GM18508 (cell line): ENCODE results near the gene HEYL.

ENCODE experiments used
- ATAC-seq: cut with Tn5 transposase; IDR thresholded peaks from one replicate; pipeline ENCODE4 v1.9.1; 2021; ENCODE audit warnings: moderate number of reproducible peaks; ENCODE audit not compliant: insufficient read depth, unreplicated experiment

Gene HEYL

DNA sequence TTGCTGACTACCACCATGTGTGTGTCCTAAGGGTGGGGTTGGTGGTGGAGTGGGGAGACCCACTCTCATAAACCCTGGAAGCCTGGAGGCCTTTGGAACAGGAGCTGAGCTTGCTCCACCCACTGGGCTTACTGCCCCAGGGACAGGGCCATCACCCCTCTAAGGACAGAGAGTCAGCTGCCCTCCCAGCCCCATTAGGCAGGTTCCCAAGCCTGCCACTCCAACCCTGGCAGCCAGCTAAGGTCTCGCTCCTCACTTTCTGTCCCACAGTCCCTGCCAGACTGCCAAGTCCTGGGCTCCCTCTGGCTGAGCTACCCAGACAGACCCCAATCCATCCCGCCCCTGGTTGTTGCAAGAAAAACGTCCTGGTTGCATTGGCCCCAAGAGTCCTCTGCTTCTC is 28.7 kb upstream of the HEYL start:
- no peak for ATAC-seq

GRCh38 chr1:39666772-39667171 is 27.3 kb upstream of the HEYL start:
- peak; percentile 72 for ATAC-seq

GRCh38 chr1:39663559-39663958 is 24.1 kb upstream of the HEYL start:
- ATAC-seq, result no peak

GRCh38 chr1:39662861-39663260 is 23.4 kb upstream of the HEYL start:
- ATAC-seq, result no peak

DNA sequence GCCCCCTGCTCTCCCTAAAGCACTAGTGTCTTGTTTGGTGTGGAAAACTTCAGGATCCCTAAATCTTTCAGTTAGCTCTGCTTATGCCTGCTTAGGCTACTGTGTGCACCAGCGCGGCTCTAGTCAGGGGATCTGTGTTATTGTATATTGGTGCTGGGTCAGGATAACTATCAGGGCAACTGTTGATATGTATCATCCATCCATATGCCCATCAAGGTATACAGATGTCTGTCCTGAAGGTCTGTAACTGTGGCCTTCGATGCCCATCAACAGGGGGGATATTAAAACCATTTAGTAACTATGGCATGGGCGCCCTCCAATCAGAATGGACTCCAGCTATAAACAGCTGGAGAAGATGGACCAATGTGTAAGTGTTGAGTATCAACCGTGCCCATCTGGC is 20.1 kb upstream of the HEYL start:
- no peak for ATAC-seq

DNA sequence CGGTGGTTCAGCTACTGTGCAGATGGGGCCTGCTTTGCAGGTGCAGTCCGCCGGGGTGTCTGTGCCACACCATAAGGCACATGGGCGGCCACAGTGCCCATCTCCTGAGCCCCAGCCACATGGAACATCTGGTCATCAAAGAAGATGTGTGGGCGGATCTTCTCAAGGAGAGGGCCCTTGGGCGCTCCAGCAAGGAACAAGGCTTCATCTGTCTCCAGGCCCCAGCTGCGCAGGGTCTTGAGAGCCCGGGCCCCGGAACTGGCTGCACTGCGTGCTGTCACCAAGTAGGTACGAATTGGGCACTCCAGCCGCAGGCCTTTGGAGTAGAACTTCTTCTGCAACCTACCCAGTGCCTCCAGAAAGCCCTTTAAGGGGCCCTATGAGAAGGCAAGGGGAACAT is 19.7 kb upstream of the HEYL start:
- no peak for ATAC-seq

- ATAC-seq, result no peak
Measured at GRCh38 chr1:39657923-39658485, 18.6 kb upstream of the HEYL start.

DNA sequence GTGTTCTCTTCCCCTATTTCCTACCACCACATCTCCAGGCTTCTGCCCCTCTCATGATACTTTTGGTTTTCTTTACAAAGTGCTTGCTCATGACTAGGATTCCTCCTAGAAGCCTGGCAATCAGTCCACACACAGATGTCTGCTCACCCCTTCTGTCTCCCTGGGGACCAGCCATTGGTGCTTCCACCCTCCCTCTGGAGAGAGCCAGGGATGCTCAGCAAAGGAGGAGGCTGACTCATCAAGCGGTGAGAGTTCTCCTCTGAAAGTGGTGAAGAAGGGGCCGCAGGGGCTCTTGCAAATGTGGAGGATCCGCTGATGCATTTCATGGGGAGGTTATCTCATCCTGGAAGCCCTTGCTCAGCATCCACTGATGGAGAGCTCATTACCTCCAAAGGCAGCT is 18.0 kb upstream of the HEYL start:
- no peak for ATAC-seq

DNA sequence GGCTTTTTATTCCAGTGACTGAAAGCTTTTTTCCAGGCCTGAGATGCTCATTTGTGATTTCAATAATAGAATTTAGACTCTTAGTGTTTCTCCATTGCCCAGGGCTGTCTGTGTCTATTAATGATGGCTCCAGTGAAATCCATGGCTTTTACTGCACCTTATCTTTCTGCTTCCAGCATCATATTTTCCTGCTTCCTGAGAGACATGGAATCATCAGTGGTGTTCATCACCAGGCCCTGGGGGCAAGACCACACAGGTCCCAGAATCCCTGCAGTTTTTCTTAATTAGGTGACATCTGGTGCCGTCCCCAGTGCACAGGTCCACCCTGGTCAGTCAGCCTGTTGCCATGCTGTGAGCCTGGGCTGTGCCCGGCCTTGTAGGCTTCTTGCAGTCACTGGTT is 16.9 kb upstream of the HEYL start:
- ATAC-seq, result no peak

GRCh38 chr1:39655578-39656268 is 16.3 kb upstream of the HEYL start:
- ATAC-seq, result no peak

DNA sequence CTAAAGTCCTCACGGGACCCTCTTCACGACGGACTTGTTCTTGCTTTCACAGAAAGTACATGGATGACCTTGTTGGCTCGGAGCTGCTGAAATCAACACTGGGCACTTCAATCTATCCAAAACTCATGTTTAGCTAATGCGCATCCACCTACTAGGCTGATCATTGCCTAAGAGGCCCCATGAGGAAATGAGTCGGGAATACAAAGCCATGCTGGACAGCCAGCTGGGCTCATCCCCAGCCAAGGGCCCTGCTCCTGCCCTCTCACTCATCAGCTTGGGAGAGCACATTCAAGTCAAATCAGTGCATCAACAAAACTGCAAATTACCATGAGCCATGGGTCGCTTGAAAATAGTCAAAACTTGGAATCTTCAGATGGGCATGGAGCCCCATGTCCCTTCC is 14.8 kb upstream of the HEYL start:
- no peak for ATAC-seq

DNA sequence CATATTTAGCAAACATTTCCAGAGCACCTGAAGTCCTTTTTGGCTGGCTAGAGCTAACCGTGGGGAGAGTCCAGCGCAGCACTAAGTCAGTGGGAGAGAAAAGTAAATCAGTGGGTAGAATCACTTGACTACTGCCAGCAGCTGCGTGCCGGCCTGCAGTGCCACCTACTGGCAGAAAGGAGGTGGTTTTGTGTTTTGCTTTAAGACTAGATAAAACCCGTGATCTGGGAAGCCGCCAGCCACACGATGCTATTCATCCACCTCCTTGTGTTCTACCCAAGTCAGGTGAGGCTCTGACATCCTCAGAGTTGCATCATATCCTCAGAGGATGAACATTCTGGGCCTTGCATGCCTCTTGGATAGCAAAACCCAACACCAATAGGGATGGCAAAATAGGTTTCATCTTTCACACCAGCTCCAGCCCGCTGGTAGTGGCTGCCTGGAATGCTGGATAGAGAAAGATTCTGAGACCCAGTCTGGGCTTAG is 14.1 kb upstream of the HEYL start:
- no peak for ATAC-seq

GRCh38 chr1:39652554-39652953 is 13.1 kb upstream of the HEYL start:
- no peak for ATAC-seq

GRCh38 chr1:39652105-39652504 is 12.7 kb upstream of the HEYL start:
- ATAC-seq, result no peak

DNA sequence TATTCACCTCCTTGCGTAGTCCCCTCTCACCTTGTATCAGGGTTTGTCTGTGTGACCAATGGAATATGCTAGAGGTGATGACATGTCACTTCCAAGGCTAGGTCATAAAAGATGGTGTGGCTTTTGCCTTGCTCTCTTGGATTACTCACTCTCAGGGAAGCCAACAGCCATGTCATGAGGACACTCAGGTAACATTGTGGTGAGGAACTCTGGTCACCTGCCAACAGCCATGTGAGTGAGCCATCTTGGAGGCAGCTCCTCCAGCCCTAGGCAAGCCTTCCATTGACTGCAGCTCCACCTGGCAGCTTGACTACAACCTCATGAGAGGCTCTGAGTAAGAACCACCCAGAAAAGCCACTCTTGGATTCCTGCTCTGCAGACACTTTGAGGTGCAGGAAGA is 11.0 kb upstream of the HEYL start:
- no peak for ATAC-seq

DNA sequence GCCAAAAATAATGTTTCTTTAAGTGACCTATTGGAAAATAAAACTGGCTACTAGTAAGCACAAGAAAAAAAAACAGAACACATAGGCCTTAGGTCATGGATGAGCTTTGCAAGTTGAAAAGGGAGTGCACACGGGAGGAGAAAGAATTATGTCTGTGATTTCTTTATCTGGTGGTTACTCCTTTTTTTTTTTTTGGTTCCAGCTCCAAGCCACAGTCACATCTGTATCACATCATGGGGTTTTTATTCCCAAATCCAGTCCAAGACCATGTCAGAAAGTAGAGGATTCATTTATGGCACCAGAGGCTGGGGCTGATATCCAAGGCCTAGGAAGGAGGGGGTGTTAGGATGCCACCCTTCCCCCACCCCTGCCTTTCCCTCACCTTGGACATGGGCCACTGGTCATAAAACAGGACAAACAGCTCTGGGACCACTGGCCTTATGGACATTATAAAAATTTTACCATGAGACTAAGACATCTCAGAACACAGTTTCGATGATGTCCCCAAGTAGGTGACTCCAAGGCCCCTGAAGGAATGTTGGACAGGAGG is 10.3 kb upstream of the HEYL start:
- no peak for ATAC-seq

GRCh38 chr1:39648496-39648895 is 9.1 kb upstream of the HEYL start:
- ATAC-seq, result no peak

- ATAC-seq, result no peak
Measured at GRCh38 chr1:39647247-39647646, 7.8 kb upstream of the HEYL start.

DNA sequence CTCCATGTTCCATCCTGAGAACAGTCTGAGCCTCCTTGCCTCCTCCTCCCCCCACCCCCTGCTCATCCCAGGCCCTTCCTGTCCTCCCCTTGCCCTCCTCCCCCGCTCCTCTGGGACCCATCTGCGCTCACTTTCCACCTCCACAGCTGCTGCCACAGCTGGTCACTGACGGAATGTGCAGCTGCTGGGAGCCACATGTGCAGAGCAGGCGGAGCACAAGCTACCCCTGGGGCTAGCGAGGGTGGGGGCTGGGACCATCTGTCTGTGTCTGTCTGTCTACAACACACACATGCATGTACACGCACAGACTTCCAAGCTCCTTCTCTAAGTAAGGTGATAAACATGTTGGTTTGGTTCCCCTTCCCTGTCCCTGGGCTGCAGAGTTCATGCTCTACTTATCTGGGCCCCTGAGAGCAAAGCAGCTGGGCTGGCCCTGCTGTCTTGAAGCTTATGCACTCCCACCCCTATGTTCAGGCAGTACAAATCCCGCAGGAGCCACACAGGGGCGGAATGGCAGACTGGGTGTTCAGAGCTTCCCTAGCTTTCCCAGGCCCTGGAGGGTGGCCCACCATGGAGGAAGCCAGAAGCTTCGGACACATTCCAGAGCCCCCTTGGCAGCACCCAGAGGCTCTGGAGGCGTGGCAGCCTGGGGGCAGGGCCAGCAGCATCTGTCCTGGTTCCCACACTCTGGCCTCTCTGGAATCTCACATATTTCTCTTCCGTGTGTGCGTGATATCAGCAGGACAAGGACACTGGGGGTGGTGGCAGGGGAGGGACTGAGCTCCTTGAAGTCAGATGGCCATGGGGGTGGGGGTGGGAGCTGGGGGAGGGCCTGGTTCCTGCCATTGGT is 7.0 kb upstream of the HEYL start:
- ATAC-seq, result no peak

- no peak for ATAC-seq
Measured at GRCh38 chr1:39645411-39646043, 6.1 kb upstream of the HEYL start.

DNA sequence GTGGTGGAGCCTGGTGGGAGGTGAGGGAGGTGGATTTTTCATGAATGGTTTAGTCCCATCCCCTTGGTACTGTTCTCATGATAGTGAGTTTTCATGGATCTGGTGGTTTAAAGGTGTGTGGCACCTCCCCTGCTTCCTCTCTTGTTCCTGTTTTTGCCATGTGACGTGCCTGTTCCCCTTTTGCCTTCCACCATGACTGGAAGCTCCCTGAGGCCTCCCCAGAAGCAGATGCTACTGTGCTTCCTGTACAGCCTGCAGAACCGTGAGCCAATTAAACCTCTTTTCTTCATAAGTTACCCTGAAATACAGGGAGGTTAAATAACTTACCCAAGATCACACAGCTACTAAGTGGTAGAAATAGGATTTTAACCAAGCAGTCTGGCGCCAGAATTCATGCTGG is 4.3 kb upstream of the HEYL start:
- no peak for ATAC-seq
